ENCODE measurements around the gene ARHGAP12.
"Not testable (repeated sequence)": the region's sequence is repeated elsewhere in the genome, so short reads cannot be mapped to it uniquely, and the experiment has no call there.

The ARHGAP12 gene, protein sequence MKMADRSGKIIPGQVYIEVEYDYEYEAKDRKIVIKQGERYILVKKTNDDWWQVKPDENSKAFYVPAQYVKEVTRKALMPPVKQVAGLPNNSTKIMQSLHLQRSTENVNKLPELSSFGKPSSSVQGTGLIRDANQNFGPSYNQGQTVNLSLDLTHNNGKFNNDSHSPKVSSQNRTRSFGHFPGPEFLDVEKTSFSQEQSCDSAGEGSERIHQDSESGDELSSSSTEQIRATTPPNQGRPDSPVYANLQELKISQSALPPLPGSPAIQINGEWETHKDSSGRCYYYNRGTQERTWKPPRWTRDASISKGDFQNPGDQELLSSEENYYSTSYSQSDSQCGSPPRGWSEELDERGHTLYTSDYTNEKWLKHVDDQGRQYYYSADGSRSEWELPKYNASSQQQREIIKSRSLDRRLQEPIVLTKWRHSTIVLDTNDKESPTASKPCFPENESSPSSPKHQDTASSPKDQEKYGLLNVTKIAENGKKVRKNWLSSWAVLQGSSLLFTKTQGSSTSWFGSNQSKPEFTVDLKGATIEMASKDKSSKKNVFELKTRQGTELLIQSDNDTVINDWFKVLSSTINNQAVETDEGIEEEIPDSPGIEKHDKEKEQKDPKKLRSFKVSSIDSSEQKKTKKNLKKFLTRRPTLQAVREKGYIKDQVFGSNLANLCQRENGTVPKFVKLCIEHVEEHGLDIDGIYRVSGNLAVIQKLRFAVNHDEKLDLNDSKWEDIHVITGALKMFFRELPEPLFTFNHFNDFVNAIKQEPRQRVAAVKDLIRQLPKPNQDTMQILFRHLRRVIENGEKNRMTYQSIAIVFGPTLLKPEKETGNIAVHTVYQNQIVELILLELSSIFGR

DNA sequence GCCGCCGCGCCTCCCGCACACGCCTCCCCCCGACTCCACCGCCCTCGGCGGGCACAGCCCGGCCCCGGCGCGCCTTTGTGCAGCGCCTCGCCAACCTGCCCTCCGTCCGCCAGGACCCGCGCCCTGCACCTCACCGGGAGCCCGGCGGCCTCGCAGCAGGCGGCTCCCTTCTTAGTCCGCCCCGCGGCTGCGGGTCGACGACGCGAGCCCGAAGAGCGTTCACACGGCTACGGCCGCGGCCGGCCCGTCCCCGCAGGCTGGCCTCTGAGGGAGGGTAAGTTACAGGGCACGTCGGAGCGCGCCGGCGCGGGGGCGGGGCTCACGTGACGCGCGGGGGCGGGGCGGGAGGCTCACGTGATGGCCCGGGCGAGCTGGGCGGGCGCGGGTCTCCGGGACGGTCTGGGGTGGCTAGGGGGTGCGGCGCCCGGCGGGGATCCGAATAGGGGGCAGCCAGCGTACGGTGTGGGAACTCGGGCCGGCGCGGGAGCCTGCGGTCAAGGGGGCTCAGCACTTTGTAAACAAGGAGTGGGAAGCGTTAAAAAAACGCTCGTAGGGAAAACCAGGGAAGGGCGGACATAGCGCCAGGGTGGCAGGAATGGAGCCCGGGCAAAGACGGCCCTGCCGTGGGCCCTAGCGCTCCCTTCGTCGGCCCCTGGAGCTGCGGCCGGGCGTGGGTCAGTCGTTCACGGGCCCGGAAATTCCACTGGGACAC lies at the start of gene ARHGAP12:
TSS of gene ARHGAP12 (minus strand) at position 283 of the 712 bp plus-strand sequence. CDS start 19,976 bp downstream, outside the sequence.
- peak; percentile 35 for DNase-seq

DNA sequence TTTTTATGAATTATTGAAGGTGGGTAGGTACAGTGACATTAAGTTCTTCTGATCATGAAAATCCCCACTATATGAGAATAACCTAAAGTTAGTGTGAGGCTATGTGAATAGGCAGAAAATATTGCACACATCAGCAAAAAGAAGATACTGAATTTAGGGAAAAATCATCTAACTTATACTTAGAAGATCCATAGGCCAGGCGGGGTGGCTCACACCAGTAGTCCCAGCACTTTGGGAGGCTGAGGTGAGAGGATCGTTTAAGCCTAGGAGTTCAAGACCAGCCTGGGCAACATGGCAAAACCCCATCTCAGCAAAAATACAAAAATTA lies 49.5 kb upstream of the ARHGAP12 start:
- DNase-seq: no peak

DNA sequence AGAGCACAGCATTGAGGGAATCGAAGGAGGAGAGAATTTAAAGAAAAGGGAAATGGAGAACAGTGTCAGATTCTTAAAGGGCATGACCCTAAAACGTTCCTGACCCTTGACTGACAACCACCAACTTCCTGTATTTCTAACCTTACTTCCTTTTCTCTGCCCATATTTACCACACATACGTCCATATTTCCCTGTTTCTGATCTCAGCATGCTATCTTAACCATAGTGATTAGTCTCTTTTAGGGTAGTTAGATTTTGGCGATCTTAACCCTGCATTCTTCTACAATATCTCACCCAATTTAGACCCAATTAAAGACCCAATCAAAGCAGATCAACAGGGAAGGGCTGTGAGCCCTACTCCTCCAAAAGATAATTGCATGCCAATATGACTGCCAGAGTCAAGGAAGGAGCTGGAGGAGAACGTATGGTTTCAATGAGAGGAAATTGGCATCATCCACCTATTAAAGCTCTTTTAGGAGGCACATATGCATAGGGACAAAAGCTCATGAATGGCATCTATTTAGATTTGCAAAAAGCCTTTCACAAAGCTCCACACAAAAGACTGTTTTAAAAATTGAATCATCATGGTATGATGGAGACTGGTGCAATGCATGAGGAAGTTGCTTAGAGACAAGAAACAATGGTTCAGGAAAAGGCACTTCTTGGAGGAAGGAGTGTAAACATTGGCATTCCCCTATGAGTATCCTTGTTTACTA lies 49.0 kb upstream of the ARHGAP12 start:
- no peak for DNase-seq

DNA sequence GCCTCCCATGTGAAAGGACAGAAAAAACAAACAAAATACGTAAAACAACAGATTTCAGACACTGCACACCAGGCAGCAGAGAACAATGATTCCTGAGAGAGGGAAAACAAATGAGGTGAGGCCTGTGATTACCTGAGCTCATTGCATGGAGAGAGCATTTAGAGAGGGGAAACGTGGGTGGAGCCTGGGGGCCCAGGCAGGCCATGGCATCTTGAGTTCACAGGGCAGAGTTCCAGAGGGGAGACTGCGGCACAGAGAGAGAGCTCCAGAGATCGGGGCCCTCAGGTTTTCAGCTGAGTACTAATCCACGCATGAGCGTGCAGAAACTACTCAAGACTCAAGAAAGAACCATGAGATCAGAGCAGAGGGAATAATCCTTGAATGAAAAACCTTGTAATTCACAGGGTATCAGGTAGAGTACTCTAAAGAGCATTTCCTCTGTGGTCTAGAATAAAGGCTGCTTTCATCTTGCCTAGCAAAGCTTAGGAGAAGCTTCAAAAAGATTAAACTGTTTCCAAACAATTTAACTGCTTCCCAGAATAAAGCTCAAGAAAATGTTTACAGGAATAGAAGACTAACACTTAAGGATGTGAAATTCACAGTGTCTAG lies 46.6 kb upstream of the ARHGAP12 start:
- DNase-seq: peak; percentile 24

DNA sequence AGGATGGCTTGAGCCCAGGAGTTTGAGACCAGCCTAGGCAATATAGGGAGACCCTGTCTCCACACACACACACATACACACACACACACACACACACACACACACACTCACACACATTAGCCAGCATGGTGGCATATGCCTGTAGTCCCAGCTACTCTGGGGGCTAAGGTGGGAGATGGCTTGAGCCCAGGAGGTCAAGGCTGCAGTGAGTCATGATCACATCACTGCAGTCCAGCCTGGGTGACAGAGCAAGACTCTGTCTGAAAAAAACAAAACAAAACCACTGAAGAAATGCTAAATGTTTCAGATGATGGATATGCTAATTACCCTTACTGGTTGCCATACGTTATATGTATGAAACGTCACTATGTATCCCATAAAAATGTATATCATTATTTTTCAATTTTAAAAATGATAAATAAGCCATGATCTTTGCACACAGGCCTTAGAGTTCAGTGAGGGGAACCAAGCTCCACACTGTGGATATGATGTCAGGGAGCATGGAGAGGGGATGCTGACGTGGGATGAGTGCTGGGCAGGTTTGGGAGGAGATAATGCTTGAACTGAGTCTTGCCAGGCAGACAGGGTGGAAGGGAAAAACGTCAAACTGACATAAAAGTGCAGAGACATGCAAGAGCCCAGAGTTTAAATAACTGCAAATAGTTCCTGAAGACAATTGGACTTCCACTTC lies 45.9 kb upstream of the ARHGAP12 start:
- no peak for DNase-seq

DNA sequence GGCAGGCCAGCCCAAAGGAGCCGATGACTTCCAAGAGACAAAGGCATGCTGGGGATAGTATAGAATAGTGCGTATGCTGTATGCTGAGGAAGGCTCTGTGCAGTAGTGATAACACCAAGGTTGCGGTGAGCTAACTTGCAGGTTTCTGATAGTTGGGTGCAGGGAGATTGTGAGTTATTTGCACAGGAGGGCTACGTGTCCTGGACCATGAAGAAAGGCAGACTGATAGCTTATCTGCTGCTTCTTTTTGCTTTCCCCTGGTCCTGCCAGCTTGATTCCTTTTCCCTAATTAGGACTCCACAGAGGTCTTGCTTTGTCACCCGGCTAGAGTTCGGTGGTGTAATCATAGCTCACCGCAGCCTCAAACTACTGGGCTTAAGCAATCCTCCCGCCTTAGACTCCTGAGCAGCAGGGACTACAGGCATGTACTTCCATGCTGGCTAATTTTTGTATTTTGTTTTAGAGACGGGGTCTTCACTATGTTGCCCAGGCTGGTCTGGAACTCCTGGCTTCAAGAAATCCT lies 43.9 kb upstream of the ARHGAP12 start:
- no peak for DNase-seq

DNA sequence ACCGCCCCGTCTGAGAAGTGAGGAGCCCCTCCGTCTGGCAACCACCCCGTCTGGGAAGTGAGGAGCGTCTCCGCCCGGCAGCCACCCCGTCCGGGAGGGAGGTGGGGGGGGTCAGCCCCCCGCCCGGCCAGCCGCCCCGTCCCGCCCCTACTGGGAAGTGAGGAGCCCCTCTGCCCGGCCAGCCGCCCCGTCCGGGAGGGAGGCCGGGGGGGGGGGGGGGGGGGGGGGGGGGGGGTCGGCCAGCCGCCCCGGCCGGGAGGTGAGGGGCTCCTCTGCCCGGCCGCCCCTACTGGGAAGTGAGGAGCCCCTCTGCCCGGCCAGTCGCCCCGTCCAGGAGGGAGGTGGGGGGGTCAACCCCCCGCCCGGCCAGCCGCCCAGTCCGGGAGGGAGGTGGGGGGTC lies 41.2 kb upstream of the ARHGAP12 start:
- not testable (repeated sequence) for DNase-seq

DNA sequence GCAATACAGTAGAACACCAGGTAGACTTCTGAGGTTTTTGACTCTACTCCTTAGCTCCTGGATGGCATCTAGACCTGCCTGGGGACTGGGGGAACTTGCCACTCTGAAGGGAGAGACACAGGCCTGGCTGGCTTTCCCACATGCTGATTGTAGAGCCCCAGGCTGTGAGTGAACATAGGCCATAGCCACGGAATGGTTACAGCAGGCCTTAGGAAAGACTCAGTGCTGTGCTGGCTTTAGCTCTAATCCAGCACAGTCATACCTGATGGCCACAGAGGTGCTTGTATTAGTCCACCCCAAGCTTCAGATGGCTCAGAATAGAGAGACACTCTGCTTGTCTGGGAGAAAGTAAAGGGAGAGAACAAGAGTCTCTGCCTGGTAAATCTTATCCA lies 35.0 kb upstream of the ARHGAP12 start:
- DNase-seq: no peak

DNA sequence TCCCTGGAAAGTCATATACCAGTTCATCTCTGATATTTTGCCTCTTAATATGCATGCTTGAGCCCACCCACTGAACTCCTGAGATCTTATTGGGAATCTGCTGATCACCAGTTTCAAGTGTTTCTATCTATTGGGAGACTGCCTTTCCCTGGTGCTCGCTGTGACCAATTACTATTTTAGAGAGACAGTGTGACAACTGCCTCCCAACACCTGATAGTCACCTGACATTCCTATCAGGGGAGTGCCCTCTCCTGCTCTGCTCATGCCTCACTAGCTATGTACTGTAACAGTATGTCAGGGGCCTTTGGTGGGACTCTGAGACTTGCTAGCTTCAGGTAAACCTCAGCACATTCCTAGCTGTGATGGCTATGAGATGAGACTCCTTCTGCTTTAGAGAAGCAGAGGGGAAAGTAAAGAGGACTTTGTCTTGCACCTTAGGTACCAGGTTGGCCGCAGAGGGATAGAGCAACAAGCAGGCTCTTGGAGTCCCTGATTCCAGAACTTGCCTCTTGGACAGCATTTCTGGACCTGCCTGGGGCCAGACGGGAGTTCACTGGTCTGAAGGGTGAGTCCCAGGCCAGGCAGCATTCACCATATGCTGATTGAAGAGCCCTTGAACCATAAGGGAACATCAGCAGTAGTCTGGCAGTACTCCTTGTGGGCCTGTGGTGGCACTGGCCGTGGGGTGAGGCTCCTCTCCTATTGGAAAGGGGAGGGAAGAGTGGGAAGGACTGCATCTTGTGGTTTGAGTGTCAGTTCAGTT lies 34.4 kb upstream of the ARHGAP12 start:
- no peak for DNase-seq

DNA sequence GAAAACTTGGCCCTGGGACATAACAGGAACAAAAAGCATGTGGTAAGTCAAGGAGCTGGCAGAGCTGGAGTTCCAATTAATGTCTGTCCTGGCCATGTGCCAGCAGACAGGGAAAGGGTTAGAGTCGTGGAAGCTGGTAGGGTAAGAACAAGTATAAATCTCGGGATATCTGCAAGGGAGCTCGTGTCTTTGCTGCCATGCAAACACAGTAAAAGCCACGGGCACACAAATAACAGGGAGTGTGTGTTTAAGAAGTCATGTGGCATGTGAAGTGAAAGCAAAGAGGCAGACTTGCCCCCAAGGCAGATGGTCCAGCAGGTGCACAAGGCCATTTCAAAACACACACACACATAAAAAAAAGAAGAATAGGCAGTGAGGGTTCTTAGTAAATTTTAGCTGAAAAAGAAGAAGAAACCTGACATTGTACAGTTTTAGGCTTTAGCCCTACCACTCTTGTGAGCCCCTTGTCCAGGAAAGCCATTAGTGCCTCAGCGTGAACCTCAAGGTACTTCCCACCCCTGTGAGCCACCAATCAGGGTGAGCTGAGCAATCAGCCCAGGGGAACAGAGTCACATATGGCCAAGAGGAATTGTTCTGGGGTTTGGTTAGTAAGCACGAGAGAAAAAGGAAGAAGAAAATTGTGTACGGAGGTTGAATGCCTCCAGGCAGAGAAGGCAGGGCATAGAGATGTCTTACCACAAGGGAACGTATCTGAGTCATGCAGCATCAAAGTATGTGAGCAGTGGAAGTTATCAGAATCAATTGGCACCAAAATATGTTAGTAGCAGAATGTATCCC lies 32.8 kb upstream of the ARHGAP12 start:
- DNase-seq: peak; percentile 68

DNA sequence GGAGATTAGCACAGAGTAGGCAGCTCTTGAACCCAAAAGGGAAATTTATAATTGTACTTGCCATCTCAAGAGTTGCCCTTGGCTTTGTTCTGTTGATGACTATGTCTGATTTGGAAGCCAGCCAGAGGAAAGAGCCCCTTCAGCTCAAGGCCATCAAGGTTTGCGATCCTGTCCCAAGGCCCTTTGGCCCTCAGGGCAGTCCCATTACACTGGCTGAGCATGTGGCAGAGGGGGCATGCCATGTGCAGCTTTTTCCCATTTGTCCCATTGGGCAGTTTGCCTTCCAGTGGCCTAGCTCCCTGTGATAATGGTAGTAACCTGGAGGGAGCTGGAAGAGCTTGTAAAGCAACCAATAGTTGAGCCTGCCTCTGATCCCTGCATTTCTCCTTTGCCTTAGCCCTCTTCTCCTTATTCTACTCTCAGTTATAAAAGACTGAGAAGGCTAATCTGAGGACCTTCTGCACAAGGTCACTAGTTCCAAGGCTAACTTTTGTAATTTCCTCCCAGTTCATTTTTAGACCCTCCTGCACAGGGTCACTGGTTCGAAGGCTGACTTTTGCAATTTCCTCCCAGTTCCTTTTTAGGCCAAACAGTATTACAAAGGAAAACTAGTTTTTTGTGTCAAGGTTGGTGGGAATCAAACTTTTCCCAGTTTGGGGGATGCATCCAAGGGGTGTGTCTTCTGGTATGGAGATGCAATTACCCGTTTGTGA lies 31.0 kb upstream of the ARHGAP12 start:
- peak; percentile 19 for DNase-seq

DNA sequence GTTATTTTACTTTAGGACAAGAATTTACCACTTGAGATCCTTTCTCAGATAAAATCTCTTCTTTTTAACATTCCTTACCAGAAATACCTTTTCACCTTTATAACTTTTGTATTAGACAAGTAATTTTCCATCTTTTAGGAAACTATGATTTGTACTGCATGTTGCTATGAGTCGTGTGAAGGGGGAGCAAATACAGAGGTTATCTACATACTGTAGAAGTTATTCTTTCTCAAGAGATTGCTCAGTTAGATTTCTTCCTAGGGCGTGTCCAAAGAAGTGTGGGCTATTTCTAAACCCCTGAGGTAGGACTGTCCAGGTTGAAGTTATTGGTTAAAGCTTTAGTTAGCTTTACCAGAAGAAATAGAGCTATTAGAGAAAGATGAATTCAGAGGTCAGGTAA lies 30.2 kb upstream of the ARHGAP12 start:
- DNase-seq: no peak

DNA sequence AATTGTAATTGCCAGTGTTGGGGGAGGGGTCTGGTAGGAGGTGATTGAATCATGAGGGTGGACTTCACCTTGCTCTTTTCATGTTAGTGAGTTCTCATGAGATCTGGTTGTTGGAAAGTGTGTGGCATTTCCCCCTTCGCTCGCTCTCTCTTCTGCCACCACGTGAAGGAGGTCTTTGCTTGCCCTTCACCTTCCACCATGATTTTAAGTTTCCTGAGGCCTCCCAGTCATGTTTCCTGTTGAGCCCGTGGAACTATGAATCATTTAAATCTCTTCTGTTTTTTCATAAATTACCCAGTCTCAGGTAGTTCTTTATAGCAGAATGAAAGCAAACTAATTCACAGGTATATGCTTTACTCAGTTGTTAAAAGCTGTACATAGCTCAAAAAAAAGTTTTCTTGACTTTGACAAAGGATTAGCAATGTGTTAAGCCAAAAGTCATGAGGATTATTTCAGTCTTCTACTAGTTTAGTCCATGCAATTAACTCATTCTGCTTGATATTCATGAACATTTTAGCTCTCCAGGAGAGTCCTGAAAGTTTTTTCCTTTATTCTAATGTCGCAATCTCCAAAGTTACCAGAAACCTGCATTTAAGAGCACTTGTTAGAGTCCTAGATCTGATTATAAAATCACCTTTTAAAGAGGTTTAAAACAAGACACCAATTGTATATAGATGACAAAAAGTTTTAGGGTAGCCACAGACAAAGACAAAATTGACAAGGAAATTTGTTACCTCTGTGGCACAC lies 27.7 kb upstream of the ARHGAP12 start:
- no peak for DNase-seq

DNA sequence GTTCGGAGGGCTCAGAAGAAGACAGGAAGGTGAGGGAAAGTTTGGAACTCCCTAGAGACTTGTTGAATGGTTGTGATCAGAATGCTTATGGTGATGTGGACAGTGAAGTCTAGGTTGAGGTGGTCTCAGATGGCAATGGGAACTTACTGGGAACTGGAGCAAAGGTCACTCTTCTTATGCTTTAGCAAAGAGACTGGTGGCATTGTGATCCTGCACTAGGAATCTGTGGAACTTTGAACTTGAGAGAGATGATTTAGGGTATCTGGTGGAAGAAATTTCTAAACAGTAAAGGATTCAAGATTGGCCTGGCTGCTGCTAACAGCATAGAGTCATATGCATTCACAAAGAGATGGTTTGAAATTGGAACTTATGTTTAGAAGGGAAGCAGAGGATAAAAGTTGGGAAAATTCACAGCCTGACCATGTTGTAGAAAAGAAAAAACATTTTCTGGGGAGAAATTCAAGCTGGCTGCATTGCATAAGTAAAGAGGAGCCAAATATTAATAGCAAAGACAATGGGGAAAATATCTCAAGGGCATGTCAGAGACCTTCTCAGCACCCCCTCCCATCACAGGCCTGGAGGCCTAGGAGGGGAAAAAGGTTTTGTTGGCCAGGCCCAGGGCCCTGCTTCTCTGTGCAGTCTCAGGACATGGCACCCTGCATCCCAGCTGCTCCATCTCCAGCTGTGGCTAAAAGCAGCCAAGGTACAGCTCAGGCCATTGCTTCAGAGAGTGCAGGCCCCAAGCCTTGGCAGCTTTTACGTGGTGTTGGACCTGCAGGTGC lies 26.0 kb upstream of the ARHGAP12 start:
- no peak for DNase-seq

DNA sequence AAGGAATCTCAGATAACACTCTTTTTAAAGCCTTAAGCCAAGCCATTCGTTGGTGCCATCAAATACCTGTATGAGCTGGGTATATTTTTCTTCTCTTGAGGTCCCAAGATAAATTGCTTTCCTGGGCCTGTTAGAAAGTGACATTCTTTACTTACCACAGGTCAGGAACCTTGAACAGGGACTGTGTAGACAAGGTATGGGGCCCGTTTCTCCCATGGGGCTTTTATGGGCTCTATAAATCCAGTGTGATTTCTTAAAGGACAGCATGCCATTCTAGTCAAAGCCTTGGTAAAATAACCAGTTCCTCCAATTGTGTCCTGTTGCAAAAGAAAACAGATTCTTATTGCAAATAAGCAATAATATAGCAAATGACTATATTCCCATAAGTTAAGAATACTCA lies 24.8 kb upstream of the ARHGAP12 start:
- no peak for DNase-seq

DNA sequence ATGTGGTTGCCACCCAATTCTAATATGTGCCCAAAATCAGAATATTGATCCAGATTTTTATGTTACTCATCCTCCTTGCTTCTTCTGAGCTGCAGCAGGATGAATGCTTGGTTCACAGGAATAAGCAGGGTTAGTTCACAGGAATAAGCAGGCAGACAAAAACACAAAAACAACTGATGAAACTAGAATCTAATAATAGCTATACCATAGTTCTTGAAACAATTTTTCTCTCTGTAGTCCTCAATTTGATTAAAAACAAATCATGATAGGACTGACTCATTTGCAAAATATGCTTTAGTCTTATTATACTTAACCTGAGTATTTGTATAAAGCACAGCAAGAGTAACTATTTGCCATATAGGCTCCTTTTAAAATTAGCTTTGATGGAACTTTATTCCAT lies 24.4 kb upstream of the ARHGAP12 start:
- DNase-seq: no peak

DNA sequence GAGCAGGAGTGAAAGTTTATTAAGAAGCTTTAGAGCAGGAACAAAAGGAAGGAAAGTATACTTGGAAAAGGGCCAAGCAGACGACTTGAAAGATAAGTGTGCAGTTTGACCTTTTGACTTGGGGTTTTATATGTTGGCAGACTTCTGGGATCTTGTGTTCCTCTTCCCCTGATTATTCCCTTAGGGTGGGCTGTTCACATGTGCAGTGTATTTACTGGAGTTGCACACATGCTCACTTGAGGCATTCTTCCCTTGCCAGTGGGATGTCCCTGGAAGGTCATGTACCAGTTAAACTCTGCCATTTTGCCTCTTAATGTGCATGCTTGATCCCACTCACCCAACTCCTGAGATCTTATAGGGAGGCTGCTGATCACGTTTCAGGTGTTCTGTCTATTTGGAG lies 23.4 kb upstream of the ARHGAP12 start:
- DNase-seq: no peak

DNA sequence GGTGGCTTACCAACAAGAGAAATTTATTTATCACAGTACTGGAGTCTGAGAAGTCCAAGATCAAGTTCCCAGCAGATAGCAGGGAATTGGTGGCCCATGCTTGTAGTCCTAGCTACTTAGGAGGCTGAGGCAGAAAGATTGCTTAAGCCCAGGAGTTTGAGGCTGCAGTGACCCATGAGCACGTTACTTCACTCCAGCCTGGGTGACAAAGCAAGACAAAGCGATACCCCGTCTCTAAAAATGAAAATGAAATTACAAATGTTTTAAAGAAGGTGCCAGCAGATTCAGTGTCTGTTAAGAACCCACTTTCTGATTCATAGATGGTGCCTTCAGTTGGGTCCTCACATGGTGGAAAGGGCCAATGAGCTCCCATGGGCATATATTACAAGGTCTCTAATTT lies 20.6 kb upstream of the ARHGAP12 start:
- no peak for DNase-seq
